GM19099 (cell line): ENCODE measurements around the gene SPATS1.

Experiments used
- POLR2A ChIP-seq: IDR thresholded peaks from 3 replicates; pipeline ENCODE4 v1.6.1; 2011; ENCODE audit warnings: low read depth; ENCODE audit not compliant: insufficient read length; ENCODE audit errors: extremely low read depth

SPATS1 gene

DNA sequence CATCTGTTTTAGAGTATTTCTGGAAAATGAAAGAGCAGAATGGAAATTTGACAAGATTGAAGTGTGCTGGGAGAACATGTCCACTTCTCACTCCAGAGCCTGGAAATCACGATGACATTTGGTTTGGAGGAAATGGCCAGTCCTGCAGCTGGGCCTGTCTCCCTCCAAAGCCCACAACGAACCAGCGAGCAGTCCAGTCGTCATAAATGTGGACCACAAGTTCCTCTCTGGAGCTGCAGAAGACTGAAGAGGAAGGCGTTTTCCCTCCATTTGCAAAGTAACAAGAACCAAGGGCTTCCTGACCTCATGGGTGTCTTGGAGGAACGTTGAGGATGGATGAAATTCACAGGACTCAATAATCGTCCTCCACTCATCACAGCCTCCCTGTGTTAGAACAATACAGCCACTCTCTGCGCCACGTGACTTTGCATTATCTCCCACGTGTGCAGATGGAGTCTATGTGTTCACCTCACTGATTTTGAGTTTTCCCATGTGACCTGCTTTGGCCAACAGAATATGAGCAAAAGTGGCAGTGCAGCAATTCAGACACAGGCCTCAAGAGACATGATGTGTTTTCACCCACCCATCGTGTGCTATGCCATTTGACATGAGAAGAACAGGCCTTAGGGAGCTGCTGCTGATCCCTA, 9.1 kb upstream of the SPATS1 start:
- no peak for TF ChIP-seq POLR2A

DNA sequence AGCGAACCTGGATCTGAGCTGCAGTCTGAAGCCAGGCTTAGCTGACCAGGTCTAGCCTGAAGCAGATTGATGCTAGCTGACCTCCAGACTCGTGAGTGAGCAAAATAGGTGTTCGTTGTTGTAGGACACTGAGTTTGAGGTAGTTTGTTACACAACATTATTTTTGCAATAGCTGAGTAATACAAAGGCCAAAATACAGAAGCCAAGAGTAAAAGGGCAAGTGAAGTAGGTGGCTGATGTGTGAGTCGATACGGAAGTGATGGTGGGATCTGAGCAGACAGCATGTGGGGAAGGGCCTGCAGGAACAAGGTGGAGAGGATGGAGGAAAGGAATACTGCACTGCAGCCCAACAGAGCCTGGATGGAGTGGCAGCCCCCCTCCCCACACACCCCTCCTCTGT, 8.5 kb upstream of the SPATS1 start:
- TF ChIP-seq POLR2A: no peak

DNA sequence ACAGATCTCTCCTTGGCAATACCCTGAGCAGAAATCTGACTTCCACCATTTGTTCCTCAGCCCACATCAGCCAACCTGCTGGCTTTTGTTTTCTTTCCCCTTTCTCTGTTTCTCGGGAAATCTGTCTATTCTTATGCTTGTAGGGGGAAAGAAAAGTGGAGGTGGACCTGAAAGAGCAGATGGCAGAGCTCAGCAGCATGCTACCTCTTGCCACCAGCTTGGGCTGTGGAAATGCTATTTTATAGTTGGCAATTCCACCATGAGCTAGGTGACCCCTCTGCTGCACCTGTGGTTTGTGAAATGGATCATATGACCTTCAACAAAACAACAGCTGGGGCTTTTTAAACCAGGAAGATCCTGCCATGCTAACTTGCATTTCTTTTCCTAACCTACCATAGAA, 6.8 kb upstream of the SPATS1 start:
- TF ChIP-seq POLR2A: no peak

DNA sequence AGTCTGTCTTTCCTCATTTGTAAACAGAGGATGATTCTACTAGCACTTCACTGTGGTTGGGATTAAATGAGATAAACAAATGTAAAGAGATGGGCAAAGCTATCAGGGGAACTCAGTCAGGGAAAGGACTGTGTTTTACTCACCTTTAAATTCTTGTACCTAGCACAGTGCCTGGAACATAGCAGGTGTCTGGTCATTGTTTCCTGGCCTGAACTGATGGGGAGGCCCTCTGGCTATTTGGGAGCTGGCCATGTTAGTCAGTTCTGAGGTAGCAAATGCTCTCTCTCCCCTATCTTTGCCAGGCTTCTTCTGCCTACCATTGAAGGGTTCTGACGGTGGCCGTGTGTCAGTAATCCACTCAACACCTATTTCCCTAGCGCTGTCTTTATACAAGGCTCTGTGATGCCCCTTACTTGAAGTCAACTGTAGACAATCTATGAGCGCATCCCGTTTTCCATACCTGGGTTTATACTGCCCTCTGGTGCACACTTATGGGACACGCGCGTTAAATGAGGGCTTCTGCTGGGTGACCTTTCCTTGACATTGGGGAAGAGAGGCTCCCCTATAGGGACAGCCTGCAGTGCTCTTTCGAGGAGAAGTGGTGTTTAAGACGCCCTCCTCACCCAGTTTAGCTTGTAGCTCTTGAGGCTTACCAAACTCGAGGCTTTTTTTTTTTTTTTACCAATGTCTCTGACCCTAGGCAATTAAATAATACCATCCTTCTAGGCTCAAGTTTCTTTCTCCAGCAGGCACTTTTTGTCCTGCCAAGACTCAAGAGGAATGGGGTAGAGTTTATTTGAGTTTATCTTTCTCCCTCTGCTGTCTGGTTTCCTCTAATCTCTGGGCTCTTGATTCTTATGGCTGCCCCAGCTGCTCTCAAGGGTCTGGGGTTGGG, 4.0 kb upstream of the SPATS1 start:
- no peak for TF ChIP-seq POLR2A

DNA sequence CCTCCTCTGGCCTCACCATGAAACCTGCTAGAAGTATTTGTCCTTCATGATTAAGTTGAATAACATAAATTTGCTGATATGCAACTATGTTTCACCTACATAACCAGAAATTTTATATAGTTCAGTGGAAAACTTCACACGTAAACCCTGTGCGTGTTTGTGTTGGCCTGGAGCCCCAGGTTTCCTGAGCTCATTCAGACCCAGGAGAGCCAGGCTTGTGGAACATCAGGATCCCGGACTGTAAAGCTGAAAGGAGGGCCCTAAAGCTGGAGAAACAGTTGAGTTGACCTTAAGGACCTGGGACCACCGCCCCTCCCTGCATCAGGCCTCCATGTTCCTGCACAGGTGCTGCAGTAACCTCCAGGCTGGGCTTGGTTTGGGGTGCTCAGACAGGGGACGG, 3.1 kb upstream of the SPATS1 start:
- TF ChIP-seq POLR2A: no peak

DNA sequence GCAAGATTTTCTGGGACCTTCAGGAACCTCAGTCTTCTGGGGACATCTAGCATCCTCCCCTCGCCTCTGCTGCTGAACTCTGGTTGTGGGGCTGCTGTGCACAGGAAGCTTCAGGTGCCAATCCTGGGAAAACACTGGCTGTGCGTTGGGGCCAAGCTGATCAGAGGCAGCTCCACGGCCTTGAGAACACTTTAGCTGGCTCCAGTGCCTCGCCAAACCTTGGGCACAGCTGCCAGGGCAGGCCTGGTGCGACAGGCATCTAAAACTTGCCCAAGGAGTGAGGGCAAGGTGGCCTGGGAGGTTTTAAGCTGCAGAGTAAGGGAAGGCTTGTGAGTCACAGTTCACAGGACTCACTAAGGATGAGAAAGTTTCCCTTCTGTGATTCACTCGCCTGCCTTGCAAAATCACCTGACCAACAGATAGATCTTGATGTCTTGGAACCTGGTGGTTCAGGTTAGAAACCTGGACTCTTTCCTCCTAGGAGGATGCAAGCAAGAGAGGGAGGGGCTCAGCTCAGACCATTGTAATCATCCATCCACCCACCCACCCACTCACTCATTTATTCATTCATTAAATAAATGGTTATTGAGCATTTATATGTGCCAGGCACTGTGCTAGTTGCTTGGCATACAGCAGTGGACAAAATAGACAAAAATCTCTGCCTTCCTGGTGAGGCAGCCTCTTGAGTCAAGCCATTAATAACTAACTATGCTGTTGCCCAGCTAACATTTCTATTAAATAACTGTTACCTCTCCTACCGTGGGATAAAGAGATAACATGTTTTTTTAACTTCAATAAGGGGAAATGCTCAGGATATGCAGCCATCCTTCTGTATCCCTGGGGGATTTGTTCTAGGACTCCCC, 2.5 kb upstream of the SPATS1 start:
- TF ChIP-seq POLR2A: no peak

DNA sequence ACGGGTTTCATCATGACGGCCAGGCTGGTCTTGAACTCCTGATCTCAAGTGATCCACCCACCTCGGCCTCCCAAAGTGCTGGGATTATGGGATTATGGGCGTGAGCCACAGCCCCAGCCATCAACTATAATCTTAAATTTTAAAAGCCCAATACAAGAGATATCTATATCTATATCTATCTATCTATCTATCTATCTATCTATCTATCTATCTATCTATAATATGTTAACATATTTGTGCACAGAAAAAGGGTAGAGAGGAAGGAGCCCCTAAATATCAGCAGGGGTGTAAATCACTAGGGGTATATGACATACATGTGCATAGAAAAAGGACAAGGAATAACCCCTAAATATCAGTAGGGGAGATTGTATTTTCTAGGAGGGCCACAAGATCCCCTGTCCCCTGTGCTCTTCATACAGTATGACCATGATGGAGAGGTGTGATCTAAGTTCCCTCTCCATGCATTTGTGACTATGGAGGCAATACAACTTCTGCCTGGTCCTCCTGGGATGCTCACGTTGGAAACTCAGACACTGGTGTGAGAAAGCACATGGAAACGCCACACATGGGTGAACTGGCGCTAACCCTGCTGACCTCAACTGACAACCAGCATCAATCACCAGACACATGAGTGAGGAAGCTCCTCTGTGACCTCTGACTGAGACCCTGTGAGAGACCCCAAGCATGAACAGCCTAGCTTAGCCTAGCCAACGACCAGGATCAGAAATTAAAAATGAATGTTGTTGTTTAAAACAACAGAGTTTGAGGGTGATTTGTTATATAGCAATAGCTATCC, 1.2 kb upstream of the SPATS1 start:
- TF ChIP-seq POLR2A: no peak

DNA sequence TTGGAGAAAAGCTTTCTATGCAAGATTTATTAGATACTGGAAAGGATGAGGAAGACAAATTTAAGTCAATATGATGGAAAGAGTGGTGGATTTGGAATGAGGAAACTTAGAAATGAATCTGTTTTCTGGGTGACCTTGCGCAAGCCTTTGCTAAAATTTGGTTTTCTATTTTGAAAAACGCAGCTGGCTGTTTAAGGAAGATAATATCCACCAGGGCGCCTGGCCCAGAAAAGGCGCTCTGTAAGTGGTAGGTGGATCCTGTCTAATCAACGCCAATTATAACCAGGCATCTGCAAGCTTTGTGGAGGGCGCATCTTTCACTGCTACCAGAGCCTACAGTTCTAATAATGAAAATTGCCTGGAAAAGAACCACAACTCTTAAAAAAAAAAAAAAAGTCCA, 398 bp upstream of the SPATS1 start:
- no peak for TF ChIP-seq POLR2A

DNA sequence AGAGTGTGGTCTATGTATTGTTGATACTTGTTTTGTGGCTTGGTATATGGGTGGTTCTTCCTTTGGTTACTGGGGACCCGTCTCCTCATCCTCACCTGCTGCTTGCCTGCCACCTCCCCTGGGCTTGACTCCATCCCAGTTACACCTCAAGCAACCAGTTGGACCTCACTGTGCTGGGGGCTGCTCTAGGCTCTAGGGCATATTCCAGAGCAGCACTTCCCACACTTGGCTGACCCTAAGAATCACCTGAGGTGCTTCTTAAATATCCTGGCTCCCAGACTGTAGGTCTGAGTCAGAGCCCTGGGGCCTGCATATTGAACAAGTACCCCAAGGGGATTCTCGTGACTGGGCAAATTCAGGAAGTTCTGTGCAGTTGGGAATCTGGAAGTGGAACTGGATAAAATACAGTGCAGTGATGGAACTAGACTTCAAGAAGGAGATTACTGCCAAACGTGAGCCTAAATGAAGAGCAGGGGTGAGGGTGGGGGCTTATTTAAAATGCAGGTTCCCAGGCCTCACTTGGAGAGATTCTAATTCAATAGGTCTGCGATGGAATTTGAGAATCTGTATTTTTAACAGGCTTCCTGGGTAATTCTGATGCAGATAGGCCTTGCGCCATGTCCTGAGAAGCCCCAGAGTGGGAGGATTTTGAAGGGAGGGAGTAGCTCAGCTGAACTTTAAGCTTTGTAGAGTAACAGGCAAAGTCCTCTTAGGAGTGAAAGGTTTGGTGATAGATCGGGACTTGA, 7.6 kb downstream of the SPATS1 start:
- no peak for TF ChIP-seq POLR2A

DNA sequence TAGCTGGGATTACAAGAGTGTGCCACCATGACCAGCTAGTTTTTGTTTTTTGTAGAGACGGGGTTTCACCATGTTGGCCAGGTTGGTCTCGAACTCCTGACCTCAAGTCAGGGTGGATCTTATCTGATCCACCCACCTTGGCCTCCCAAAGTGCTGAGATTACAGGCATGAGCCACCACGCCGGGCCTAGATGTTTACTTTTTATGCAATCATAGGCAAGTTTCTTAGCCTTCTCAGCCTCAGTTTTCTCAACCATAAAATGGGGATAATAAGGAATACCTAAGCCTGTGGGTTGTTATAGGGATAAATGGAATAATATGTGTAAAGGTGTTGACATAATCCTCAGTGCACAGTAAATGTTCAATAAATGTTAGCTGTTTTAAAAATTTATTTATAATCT, 9.8 kb downstream of the SPATS1 start:
- TF ChIP-seq POLR2A: no peak

DNA sequence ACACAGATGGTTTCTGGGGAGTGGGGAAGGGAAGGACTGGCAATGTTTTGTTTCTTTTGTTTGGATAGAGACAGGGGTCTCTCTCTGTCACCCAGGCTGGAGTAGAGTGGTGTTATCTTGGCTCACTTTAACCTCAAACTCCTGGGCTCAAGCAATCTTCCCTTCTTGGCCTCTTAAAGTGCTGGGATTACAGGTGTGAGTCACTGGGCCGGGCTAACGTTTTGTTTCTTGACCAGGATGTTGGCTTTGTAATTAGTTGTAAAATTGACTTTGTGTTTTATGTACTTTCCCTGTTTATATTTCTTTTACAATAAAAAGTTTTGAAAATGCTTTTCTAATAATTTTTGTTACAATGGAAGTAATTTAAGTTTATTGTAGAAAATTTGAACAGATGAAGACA, 10.9 kb downstream of the SPATS1 start:
- no peak for TF ChIP-seq POLR2A

DNA sequence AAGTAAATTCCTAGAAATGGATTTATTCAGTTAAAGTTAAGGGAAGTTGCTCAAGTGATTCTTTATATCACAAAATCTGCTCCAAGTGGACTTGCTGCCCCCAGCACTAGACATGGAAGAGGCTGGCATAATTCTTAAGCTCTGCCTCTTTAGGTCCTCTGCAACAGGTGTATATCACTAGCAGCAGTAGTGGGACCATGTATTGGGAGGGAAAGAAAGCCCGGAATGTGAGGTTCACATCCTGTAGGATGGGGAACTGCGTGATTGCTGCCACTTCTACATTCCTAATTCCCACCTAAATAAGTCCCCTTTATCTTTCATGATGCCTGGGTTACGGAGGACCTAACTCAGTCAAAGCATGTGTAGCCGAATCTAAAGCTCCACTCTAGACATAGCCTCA, 13.2 kb downstream of the SPATS1 start:
- no peak for TF ChIP-seq POLR2A

DNA sequence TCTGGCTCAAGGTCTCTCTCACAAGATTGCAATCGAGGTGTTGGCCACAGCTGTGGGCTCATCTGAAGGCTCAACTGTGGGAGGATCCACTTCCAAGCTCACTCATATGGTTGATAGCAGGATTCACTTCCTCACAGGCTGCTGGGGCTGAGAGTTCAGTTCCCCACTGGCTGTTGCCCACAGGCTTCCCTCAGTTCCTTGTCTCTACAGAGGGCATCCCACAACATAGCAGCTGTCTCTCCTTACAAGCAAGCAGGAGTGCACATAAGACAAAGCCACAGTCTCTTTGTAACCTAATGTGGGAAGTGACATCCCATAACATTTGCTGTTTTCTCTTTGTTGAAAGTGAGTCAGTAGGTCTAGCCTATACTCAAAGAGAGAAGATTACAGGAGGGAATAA, 14.0 kb downstream of the SPATS1 start:
- no peak for TF ChIP-seq POLR2A

DNA sequence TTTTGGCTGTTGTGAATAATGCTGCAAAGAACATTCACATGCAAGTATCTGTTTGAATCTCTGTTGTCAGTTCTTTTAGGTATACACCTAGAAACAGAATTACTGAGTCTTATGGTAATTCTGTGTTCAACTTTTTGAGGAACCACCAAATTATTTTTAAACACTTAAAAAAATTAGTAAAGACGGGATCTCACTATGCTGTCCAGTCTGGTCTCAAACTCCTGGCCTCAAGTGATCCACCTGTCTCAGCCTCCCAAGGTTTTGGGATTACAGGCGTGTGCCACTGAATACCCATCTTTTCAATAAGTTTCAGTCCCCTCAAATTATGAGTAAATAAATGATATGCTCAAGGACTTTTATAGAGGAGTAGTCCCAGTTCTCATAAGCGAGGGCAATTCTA, 17.5 kb downstream of the SPATS1 start:
- no peak for TF ChIP-seq POLR2A
